ENCODE results near the gene FAM98A. TPM values are rescaled to one million over a fixed set of nuclear protein-coding genes. Genes with fewer than 3 reads are reported as not detected.

The FAM98A gene
- polyA plus RNA-seq, 2 of the 4 experiments (the other 2 are of a cell fraction) = 83.4 to 97.2 TPM

DNA sequence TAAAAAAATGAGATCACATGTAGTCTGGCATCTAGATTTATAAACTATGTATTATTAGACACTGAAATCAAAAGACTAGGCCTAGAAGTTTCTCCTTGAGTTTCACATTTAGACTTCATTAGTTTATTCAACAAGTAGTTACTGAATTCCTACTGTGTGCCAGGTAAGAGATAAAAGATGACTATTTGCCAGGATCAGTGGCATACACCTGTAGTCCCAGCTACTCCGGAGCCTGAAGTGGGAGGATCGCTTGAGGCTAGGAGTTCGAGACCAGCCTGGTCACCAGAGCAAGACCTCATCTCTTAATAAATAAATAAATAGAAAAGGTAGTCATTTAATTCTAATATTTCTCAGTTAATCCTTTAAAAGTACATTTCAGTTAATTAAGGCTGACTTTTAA lies 2.1 kb downstream of the FAM98A start:
- CTCF ChIA-PET = interaction anchor here (1.1 to 2.1 kb wide), 2 partner anchors 13 to 217 kb away, joined by 3 to 8 read pairs; no protein-coding TSS in a partner anchor
- TF ChIP-seq TFCP2L1 (CRISPR knock-in tag; IDR thresholded peaks at IDR 0.05) (no peak), FOXS1 (CRISPR knock-in tag; IDR thresholded peaks at IDR 0.05) (no peak), ZSCAN20 (CRISPR knock-in tag; IDR thresholded peaks at IDR 0.05) (no peak), MAFK (IDR thresholded peaks at IDR 0.05; ENCODE audit: partially characterized antibody) (no peak), ZC3H11A (IDR thresholded peaks at IDR 0.05) (no peak), PHF8 (IDR thresholded peaks at IDR 0.05; ENCODE audit: borderline replicate concordance, low read depth) (no peak), CBX8 (IDR thresholded peaks at IDR 0.05) (no peak), EHF (CRISPR knock-in tag; IDR thresholded peaks at IDR 0.05) (no peak), CBX2 (IDR thresholded peaks at IDR 0.05; ENCODE audit: borderline replicate concordance, low read depth) (no peak), MYC (IDR thresholded peaks at IDR 0.05; ENCODE audit: borderline replicate concordance, low read length) (no peak), FOSB (CRISPR knock-in tag; IDR thresholded peaks at IDR 0.05) (no peak), JUNB (IDR thresholded peaks at IDR 0.05) (no peak), NPAS2 (CRISPR knock-in tag; IDR thresholded peaks at IDR 0.05; ENCODE audit: borderline replicate concordance) (no peak), POLR2A (IDR thresholded peaks at IDR 0.05; ENCODE audit: low read length) (no peak), NR3C1 (IDR thresholded peaks at IDR 0.05) (no peak)
- TF ChIP-seq, protein P1, sequence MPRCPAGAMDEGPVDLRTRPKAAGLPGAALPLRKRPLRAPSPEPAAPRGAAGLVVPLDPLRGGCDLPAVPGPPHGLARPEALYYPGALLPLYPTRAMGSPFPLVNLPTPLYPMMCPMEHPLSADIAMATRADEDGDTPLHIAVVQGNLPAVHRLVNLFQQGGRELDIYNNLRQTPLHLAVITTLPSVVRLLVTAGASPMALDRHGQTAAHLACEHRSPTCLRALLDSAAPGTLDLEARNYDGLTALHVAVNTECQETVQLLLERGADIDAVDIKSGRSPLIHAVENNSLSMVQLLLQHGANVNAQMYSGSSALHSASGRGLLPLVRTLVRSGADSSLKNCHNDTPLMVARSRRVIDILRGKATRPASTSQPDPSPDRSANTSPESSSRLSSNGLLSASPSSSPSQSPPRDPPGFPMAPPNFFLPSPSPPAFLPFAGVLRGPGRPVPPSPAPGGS (IDR thresholded peaks at IDR 0.05) = no peak
- no peak for FAIRE-seq
- 61% methylated on average over 3 of the region's 3 CpGs for WGBS (ENCODE audit: missing lambda C conversion rate)
- Histone ChIP-seq H3K9me3 (no peaks in the 10 kb centered on the region), H3K4me1 (peaks cover 11% of the 10 kb centered on the region), H3K4me2 (peak overlapping the region; percentile 91), H3K27ac (no peak overlapping the region), H3K4me3 (no peak overlapping the region)
- POLR2A ChIA-PET = no interaction called here
- no peak for DNase-seq (ENCODE audit: low read depth in 1 of 2, low spot score in 1 of 2)
- ATAC-seq = no peak

GRCh38 chr2:33595385-33595784 lies 3.7 kb downstream of the FAM98A start:
- CTCF ChIA-PET = interaction anchor here (1.2 kb wide), 1 partner anchor 12 kb away, joined by 4 read pairs; no protein-coding TSS in a partner anchor
- Histone ChIP-seq H3K9me3 (no peaks in the 10 kb centered on the region), H3K27ac (no peak overlapping the region), H3K4me2 (no peak overlapping the region), H3K4me1 (peaks cover 11% of the 10 kb centered on the region), H3K4me3 (no peak overlapping the region)
- FAIRE-seq (no peak), DNase-seq (ENCODE audit: low read depth in 1 of 2, low spot score in 1 of 2) (no peak), ATAC-seq (no peak)
- POLR2A ChIA-PET = no interaction called here
- TF ChIP-seq RARB (CRISPR knock-in tag; IDR thresholded peaks at IDR 0.05) = no peak
- TF ChIP-seq RCOR1 (IDR thresholded peaks at IDR 0.05; ENCODE audit: low read depth, low read length) = no peak
- WGBS (ENCODE audit: missing lambda C conversion rate) = 74% methylated on average over 3 of the region's 3 CpGs

DNA sequence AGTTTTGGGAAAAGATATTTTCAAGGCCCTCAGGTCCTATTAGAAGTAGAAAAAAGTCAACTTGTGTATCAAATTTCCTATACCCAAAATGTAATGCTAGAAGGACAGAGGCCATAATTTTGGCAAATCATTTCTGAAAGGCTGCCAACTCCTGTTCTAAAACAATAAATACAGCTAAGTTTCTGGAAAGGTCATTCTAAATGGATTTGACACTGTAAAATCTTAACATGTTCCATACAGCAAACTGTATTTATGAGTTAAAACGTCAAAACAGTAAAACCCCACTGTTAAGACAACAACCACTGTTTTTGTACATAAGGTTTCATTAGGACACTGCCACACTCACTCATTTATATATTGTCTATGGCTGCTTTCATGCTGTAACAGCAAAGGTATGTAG lies 9.7 kb downstream of the FAM98A start:
- H3K27ac ChIP-seq = no peak overlapping the region
- FAIRE-seq (no peak), DNase-seq (ENCODE audit: low read depth in 1 of 2, low spot score in 1 of 2) (no peak), ATAC-seq (no peak)
- ChIA-PET POLR2A (no interaction called here), CTCF (interaction anchor here (0.5 to 1.9 kb wide), 2 partner anchors 10 to 527 kb away, joined by 3 to 4 read pairs; partner anchors contain the start of gene FAM98A)
- WGBS (ENCODE audit: missing lambda C conversion rate) = 80% methylated on average over 1 of the region's 1 CpG
- H3K4me1 ChIP-seq = no peaks in the 10 kb centered on the region
- no peak overlapping the region for H3K4me3 ChIP-seq
- no peak for TF ChIP-seq HOXB13 (CRISPR knock-in tag; IDR thresholded peaks at IDR 0.05; ENCODE audit: low read depth)
- TF ChIP-seq TFCP2L1 (CRISPR knock-in tag; IDR thresholded peaks at IDR 0.05) = no peak
- TF ChIP-seq HOXB5 (CRISPR knock-in tag; IDR thresholded peaks at IDR 0.05) = no peak
- TF ChIP-seq MAFK (IDR thresholded peaks at IDR 0.05; ENCODE audit: partially characterized antibody) = no peak
- TF ChIP-seq HMGXB4 (CRISPR knock-in tag; IDR thresholded peaks at IDR 0.05; ENCODE audit: borderline replicate concordance) = no peak
- H3K4me2 ChIP-seq = no peak overlapping the region
- H3K9me3 ChIP-seq = no peaks in the 10 kb centered on the region

All from A549 (cell line).